ENCODE data around the gene HAPLN3. TPM values are rescaled to one million over a fixed set of nuclear protein-coding genes. Genes with fewer than 3 reads are reported as not detected.

The HAPLN3 gene
- total and polyA plus RNA-seq, 2 donors (not counting 3 experiments of a cell fraction or from before 2014, with no cell fraction given): 57.6 to 130 TPM

- intact Hi-C loops (cut with micrococcal nuclease): no loop called here
- POLR2A ChIA-PET: no interaction called here
- Histone ChIP-seq H3K4me1 (ENCODE audit: control insufficient read depth, extremely low read depth, insufficient read depth, low read length) (peaks cover 6% of the 10 kb centered on the region), H3K9me3 (replicated peaks; ENCODE audit: control insufficient read depth, insufficient read depth, low read length) (no peaks in the 10 kb centered on the region), H3K27ac (ENCODE audit: insufficient read depth, low read depth, low read length) (no peak overlapping the region), H3K4me2 (ENCODE audit: insufficient read depth, low read length) (no peak overlapping the region), H3K9me1 (replicated peaks; ENCODE audit: control insufficient read depth, extremely low read depth, insufficient read depth, low read length) (no peaks in the 10 kb centered on the region), H3K36me3 (ENCODE audit: control insufficient read depth in 2 of 2, extremely low read depth in 1 of 2, insufficient read depth in 2 of 2, low read length in 2 of 2) (no peaks in the 10 kb centered on the region), H2AFZ (ENCODE audit: low read depth, low read length) (no peak overlapping the region), H3K9ac (replicated peaks; ENCODE audit: extremely low read depth, insufficient read depth, low read length) (no peak overlapping the region), H4K20me1 (replicated peaks; ENCODE audit: control insufficient read depth, extremely low read depth, insufficient read depth, low read length) (no peaks in the 10 kb centered on the region), H3K4me3 (replicated peaks in 1 of 3; ENCODE audit: insufficient read depth in 1 of 3, low read depth in 1 of 3, low read length in 3 of 3) (no peak overlapping the region), H3K79me2 (ENCODE audit: control insufficient read depth, insufficient read depth, low read length) (no peaks in the 10 kb centered on the region), H3K27me3 (ENCODE audit: control insufficient read depth in 2 of 2, insufficient read depth in 2 of 2, low read length in 2 of 2) (no peaks in the 10 kb centered on the region)
- CTCF ChIA-PET: interaction anchor here (1.9 kb wide), 1 partner anchor 20 kb away, joined by 6 read pairs; no protein-coding TSS in a partner anchor
- dilution Hi-C loops (cut with MboI; ENCODE audit: extremely low pct_ligation_motif_present, low sequenced_read_pairs): no loop called here
- BruUV-seq (replicated peaks): no TSS peak
- FAIRE-seq (no peak), DNase-seq (ENCODE audit: low read depth, low spot score) (no peak)
- no peak for TF ChIP-seq POLR2AphosphoS5 (IDR thresholded peaks at IDR 0.05; ENCODE audit: insufficient read depth, low read depth, low read length)
- TF ChIP-seq CTCF (IDR thresholded peaks at IDR 0.05; ENCODE audit: extremely low read depth in 1 of 2, insufficient read depth in 1 of 2, low read depth in 1 of 2, low read length in 2 of 2): no peak
- TF ChIP-seq EZH2 (IDR thresholded peaks at IDR 0.05; ENCODE audit: borderline replicate concordance, low read depth, low read length, severe bottlenecking): no peak
- TF ChIP-seq POLR2A (IDR thresholded peaks at IDR 0.05; ENCODE audit: low read depth, low read length): no peak
- TF ChIP-seq GATA2 (IDR thresholded peaks at IDR 0.05; ENCODE audit: insufficient read depth, insufficient read length, low read depth, low read length): no peak
- no peak for TF ChIP-seq MAX (IDR thresholded peaks at IDR 0.05; ENCODE audit: insufficient read depth, insufficient read length)
- TF ChIP-seq JUN (IDR thresholded peaks at IDR 0.05; ENCODE audit: borderline replicate concordance, insufficient read depth, insufficient read length, low read depth): no peak
- TF ChIP-seq MYC (IDR thresholded peaks at IDR 0.05; ENCODE audit: low read depth, low read length): no peak
- no peak for TF ChIP-seq FOS (IDR thresholded peaks at IDR 0.05; ENCODE audit: borderline replicate concordance, insufficient read depth, low read length)
Measured at GRCh38 chr15:88858934-88859333, 36.4 kb downstream of the HAPLN3 start.
